ENCODE data around the gene TPRA1. TPM values are rescaled to one million over a fixed set of nuclear protein-coding genes. Genes with fewer than 3 reads are reported as not detected.

The TPRA1 gene
- total RNA-seq, result 10 to 100 TPM; 19.9 to 43.1 (median 33.1) TPM

DNA sequence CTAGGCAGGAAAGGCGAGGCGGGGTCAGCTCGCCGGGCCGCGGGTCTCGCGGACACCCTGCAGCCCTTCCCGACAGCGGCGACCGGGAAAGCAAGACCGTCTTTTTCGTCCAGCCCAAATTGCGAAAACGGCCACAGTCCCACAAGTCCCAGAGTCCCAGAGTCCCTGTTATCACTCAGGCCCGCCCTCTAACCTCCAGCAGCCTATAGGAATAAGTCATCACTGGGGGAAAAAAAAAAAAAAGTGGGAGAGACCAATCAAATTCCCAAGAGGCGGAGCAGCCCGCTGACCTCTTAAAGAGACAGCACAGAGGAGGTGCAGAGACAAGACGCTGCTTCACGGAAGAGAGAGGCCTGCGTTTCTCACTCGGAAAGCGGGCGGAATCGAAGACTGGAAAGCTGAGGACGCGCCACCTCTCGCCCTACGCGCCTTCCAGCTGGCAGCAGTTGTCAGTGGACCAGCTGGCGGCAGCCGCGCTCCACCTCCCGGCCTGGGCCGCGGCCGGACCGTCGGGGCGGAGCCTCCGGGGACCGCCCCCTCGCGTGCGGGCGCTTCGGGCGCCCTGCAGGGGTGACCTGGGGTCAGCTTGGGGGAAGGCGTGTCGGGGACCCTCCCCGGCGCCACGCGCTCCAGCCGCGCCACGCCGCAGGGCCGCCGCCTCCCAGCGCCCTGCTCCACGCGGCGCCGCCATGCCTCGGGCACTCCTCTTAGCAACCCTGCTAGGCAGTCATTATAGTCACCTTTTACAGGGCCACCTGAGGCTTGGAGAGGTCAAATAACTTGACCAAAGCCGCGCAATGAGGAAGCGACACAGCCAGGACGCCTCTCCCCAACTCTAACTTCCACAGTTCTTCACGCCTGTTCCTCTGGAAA, at the start of gene TPRA1:
TSS of gene TPRA1 (minus strand) at position 141 of the 873 bp plus-strand sequence. CDS start 10,587 bp downstream, outside the sequence.
- Histone ChIP-seq H3K27me3 (no peaks in the 10 kb centered on the region), H3K36me3 (peaks cover 0 to 3% (median 0%) of the 10 kb centered on the region in 4 donors), H3K4me3 (peak within 1 kb of the TSS; percentile 87 to 97 (median 92)), H3K4me1 (peaks cover 38 to 52% (median 51%) of the 10 kb centered on the region in 4 donors), H3K27ac (replicated peaks in 1 of 4) (peak within 1 kb of the TSS; percentile 88 to 97 (median 94)), H3K9me3 (no peaks in the 10 kb centered on the region)
- 1% methylated on average over 24 of the region's 72 CpGs for WGBS
- intact Hi-C loops (cut with DNase I), result no loop called here
- DNase-seq (ENCODE audit: extremely low spot score), result peak; percentile 97
- peak; percentile 66 to 76 for TF ChIP-seq POLR2AphosphoS5 (IDR thresholded peaks at IDR 0.05)
- no peak for TF ChIP-seq EP300 (IDR thresholded peaks at IDR 0.05)
- peak in 2 of 3 experiments; percentile 6 to 42 for TF ChIP-seq CTCF (IDR thresholded peaks at IDR 0.05)
- TF ChIP-seq POLR2A (IDR thresholded peaks at IDR 0.05; ENCODE audit: low read depth), result no peak

DNA sequence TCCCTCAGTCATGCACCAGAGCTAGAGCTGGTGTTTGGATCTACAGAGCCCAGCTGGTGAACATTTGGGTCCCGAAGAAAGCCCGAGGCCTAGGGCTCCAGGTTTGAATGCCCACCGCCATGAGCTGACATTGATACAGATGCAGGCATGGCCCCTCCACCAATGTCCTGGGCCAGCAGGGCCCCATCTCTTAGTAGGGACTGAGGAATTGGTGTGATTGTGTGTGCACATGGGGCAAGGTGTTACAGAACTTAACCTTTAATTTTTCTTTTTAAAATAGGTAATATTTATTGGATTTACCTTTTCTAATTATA, 49.5 kb upstream of the TPRA1 start:
- 97% methylated on average over 3 of the region's 3 CpGs for WGBS
- H3K9me3 ChIP-seq, result no peaks in the 10 kb centered on the region
- no peak overlapping the region for H3K27ac ChIP-seq (replicated peaks in 1 of 4)
- intact Hi-C loops (cut with DNase I), result no loop called here
- H3K4me3 ChIP-seq, result no peak overlapping the region
- no peak for DNase-seq (ENCODE audit: extremely low spot score)
- H3K36me3 ChIP-seq, result no peaks in the 10 kb centered on the region
- TF ChIP-seq EP300 (IDR thresholded peaks at IDR 0.05), result no peak
- no peak for TF ChIP-seq CTCF (IDR thresholded peaks at IDR 0.05)
- no peak for TF ChIP-seq POLR2AphosphoS5 (IDR thresholded peaks at IDR 0.05)
- no peak for TF ChIP-seq POLR2A (IDR thresholded peaks at IDR 0.05; ENCODE audit: low read depth)
- no peaks in the 10 kb centered on the region for H3K4me1 ChIP-seq
- no peaks in the 10 kb centered on the region for H3K27me3 ChIP-seq

- Histone ChIP-seq H3K27me3 (no peaks in the 10 kb centered on the region), H3K27ac (replicated peaks in 1 of 4) (no peak overlapping the region), H3K4me3 (no peak overlapping the region), H3K9me3 (no peaks in the 10 kb centered on the region), H3K36me3 (no peaks in the 10 kb centered on the region), H3K4me1 (no peaks in the 10 kb centered on the region)
- TF ChIP-seq CTCF (IDR thresholded peaks at IDR 0.05) (no peak), POLR2AphosphoS5 (IDR thresholded peaks at IDR 0.05) (no peak), EP300 (IDR thresholded peaks at IDR 0.05) (no peak), POLR2A (IDR thresholded peaks at IDR 0.05; ENCODE audit: low read depth) (no peak)
- DNase-seq (ENCODE audit: extremely low spot score), result no peak
- intact Hi-C loops (cut with DNase I), result no loop called here
- 90% methylated on average over 4 of the region's 5 CpGs for WGBS
These were observed 48.9 kb upstream of the TPRA1 start for GRCh38 chr3:127639173-127640041.

- H3K4me3 ChIP-seq, result no peak overlapping the region
- TF ChIP-seq EP300 (IDR thresholded peaks at IDR 0.05) (no peak), POLR2AphosphoS5 (IDR thresholded peaks at IDR 0.05) (no peak), POLR2A (IDR thresholded peaks at IDR 0.05; ENCODE audit: low read depth) (no peak), CTCF (IDR thresholded peaks at IDR 0.05) (no peak)
- H3K27me3 ChIP-seq, result no peaks in the 10 kb centered on the region
- no peak overlapping the region for H3K27ac ChIP-seq (replicated peaks in 1 of 4)
- no peak for DNase-seq (ENCODE audit: extremely low spot score)
- no peaks in the 10 kb centered on the region for H3K36me3 ChIP-seq
- intact Hi-C loops (cut with DNase I), result no loop called here
- H3K4me1 ChIP-seq, result no peaks in the 10 kb centered on the region
- no peaks in the 10 kb centered on the region for H3K9me3 ChIP-seq
These were observed 47.4 kb upstream of the TPRA1 start for GRCh38 chr3:127637971-127638370.

Measured in esophagus muscularis mucosa (tissue), 4 donors.